Measurements from ENCODE around the gene UBE2F. TPM values are rescaled to one million over a fixed set of nuclear protein-coding genes. Genes with fewer than 3 reads are reported as not detected.
A peak's percentile ranks its signal among the peaks of the same experiment; 100 is the strongest.

The UBE2F gene
- total and polyA plus RNA-seq, 2 of the 13 experiments (the other 11 are each of a cell fraction or from before 2014, with no cell fraction given): 35.4 to 73.1 TPM

DNA sequence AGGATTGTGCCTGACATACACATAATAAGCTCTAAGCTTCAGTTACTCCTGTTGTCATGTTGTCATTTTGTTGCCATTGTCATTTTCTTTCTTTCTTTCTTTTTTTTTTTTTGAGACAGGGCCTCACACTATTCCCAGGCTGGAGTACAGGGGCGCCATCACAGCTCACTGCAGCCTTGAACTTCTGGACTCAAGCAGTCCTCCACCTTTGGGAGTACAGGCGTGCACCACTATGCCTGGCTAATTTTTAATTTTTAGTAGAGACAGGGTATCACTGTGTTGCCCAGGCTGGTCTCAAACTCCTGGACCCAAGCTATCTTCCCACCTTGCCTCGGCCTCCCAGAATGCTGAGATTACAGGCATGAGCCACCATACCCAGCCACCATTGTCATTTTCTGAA lies 63.0 kb downstream of the UBE2F start:
- no TSS peak for BruUV-seq (replicated peaks)
- Histone ChIP-seq H3K79me2 (ENCODE audit: insufficient read depth, low read length) (no peaks in the 10 kb centered on the region), H3K4me2 (ENCODE audit: low read depth, low read length) (peak overlapping the region; percentile 28; the same call in 1 of the 2 replicates), H2AFZ (ENCODE audit: low read length) (no peak overlapping the region), H3K4me1 (ENCODE audit: insufficient read depth, low read length) (peaks cover 14% of the 10 kb centered on the region), H3K36me3 (replicated peaks in 1 of 2; ENCODE audit: control insufficient read depth in 1 of 2, insufficient read depth in 2 of 2, low read length in 2 of 2) (peaks cover 21 to 44% of the 10 kb centered on the region in 2 experiments), H3K27ac (ENCODE audit: extremely low read length, insufficient read depth, low read length) (peak overlapping the region; percentile 28), H3K9me3 (ENCODE audit: low read length) (no peaks in the 10 kb centered on the region), H3K27me3 (ENCODE audit: control insufficient read depth in 1 of 2, insufficient read depth in 2 of 2, low read length in 2 of 2) (no peaks in the 10 kb centered on the region), H3K9ac (ENCODE audit: insufficient read depth, low read depth, low read length) (no peak overlapping the region), H4K20me1 (ENCODE audit: insufficient read depth, low read length) (no peaks in the 10 kb centered on the region), H3K4me3 (replicated peaks in 1 of 3; ENCODE audit: insufficient read depth in 1 of 3, low read depth in 2 of 3, low read length in 3 of 3) (no peak overlapping the region)
- ATAC-seq: peak; percentile 91
- WGBS (ENCODE audit: low lambda C conversion rate): 70% methylated on average over 3 of the region's 3 CpGs
- FAIRE-seq: peak; percentile 61
- intact Hi-C loops (cut with micrococcal nuclease; ENCODE audit: unreplicated experiment) (no loop called here), in situ Hi-C loops (cut with HindIII; ENCODE audit: extremely low pct_ligation_motif_present, low pct_unique_long_range_greater_than_20kb) (no loop called here)
- ChIA-PET CTCF (ENCODE audit: low intra/inter-chr PET ratio, low total read pairs) (no interaction called here), POLR2A (interaction anchor here (2.8 kb wide), 1 partner anchor 31 kb away, joined by 14 read pairs; the partner anchor contains the start of gene SCLY)
- DNase-seq (ENCODE audit: low spot score): peak; percentile 42
- TF ChIP-seq, protein P1, sequence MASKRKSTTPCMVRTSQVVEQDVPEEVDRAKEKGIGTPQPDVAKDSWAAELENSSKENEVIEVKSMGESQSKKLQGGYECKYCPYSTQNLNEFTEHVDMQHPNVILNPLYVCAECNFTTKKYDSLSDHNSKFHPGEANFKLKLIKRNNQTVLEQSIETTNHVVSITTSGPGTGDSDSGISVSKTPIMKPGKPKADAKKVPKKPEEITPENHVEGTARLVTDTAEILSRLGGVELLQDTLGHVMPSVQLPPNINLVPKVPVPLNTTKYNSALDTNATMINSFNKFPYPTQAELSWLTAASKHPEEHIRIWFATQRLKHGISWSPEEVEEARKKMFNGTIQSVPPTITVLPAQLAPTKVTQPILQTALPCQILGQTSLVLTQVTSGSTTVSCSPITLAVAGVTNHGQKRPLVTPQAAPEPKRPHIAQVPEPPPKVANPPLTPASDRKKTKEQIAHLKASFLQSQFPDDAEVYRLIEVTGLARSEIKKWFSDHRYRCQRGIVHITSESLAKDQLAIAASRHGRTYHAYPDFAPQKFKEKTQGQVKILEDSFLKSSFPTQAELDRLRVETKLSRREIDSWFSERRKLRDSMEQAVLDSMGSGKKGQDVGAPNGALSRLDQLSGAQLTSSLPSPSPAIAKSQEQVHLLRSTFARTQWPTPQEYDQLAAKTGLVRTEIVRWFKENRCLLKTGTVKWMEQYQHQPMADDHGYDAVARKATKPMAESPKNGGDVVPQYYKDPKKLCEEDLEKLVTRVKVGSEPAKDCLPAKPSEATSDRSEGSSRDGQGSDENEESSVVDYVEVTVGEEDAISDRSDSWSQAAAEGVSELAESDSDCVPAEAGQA (IDR thresholded peaks at IDR 0.05; ENCODE audit: low read depth): no peak
- TF ChIP-seq, protein P1 (CRISPR knock-in tag; IDR thresholded peaks at IDR 0.05; ENCODE audit: borderline replicate concordance): no peak
- TF ChIP-seq SRSF4 (IDR thresholded peaks at IDR 0.05; ENCODE audit: low read depth, low read length, poor library complexity, severe bottlenecking): no peak
- TF ChIP-seq NONO (IDR thresholded peaks at IDR 0.05): no peak
- 0 out of 2 replicates have a peak, but pooled peaks have one; percentile 39 for TF ChIP-seq NONO (CRISPR knock-in tag; conservative IDR thresholded peaks at IDR 0.05)
- no peak for TF ChIP-seq MED13 (CRISPR knock-in tag; IDR thresholded peaks at IDR 0.05)
- TF ChIP-seq, protein P2, sequence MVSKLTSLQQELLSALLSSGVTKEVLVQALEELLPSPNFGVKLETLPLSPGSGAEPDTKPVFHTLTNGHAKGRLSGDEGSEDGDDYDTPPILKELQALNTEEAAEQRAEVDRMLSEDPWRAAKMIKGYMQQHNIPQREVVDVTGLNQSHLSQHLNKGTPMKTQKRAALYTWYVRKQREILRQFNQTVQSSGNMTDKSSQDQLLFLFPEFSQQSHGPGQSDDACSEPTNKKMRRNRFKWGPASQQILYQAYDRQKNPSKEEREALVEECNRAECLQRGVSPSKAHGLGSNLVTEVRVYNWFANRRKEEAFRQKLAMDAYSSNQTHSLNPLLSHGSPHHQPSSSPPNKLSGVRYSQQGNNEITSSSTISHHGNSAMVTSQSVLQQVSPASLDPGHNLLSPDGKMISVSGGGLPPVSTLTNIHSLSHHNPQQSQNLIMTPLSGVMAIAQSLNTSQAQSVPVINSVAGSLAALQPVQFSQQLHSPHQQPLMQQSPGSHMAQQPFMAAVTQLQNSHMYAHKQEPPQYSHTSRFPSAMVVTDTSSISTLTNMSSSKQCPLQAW (CRISPR knock-in tag; IDR thresholded peaks at IDR 0.05): no peak
- TF ChIP-seq, protein P3, sequence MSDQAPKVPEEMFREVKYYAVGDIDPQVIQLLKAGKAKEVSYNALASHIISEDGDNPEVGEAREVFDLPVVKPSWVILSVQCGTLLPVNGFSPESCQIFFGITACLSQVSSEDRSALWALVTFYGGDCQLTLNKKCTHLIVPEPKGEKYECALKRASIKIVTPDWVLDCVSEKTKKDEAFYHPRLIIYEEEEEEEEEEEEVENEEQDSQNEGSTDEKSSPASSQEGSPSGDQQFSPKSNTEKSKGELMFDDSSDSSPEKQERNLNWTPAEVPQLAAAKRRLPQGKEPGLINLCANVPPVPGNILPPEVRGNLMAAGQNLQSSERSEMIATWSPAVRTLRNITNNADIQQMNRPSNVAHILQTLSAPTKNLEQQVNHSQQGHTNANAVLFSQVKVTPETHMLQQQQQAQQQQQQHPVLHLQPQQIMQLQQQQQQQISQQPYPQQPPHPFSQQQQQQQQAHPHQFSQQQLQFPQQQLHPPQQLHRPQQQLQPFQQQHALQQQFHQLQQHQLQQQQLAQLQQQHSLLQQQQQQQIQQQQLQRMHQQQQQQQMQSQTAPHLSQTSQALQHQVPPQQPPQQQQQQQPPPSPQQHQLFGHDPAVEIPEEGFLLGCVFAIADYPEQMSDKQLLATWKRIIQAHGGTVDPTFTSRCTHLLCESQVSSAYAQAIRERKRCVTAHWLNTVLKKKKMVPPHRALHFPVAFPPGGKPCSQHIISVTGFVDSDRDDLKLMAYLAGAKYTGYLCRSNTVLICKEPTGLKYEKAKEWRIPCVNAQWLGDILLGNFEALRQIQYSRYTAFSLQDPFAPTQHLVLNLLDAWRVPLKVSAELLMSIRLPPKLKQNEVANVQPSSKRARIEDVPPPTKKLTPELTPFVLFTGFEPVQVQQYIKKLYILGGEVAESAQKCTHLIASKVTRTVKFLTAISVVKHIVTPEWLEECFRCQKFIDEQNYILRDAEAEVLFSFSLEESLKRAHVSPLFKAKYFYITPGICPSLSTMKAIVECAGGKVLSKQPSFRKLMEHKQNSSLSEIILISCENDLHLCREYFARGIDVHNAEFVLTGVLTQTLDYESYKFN (CRISPR knock-in tag; conservative IDR thresholded peaks at IDR 0.05): peak; percentile 55
